Limb (tissue), 2 donors: ENCODE results near the gene TMEM179.
A peak's percentile ranks its signal among the peaks of the same experiment; 100 is the strongest.

ENCODE experiments used
- DNase-seq, 2 donors: peaks; one replicate each; pipeline ENCODE4 v3.0.0-alpha.2; 2016; ENCODE audit errors: extremely low spot score in 2 of 2

Gene TMEM179

DNA sequence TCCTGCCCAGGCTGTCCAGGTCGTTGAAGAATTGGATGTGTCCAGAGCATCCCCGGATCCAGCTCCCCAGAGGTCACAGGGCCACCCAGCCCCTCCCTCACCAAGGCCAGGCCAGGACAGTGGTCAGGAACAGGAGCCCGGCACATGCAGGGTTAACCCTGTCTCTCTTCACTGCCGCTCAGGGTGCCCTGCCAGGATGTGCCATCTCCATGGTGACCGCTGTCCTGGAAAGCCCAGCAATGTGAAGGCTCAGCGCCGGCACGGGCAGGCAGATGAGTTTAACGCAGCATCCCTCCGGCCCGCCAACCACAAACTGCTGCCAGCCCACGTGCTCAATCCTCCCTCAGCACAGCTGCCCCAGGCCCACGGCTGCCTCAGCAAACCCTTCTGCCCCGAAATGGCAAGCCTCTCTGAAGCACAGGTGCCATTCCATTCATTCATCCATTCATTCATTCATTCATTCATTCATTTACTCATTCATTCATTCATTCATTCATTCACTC is 4.4 kb downstream of the TMEM179 start:
- DNase-seq, result peak; percentile 27 to 63

DNA sequence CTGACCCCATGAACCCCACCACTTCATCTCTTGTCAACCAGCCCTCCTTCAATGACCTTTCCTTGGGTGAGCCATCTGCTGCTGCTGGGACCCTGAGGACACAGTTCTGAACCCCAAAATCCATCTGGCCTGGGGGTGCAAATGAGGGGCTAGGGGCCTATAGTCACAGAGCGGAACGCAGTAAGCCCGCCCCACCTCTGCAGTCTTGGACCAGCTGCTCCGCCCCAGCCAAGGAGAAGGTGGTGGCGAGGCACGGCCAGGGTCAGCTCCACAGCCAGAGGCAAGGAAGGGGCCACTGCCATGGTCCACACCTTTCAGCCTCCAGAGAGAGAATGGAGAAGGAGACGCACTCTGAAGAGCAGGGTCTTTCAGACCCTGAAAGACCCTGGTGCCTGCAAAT is 5.1 kb downstream of the TMEM179 start:
- peak in 1 of 2 donors; percentile 16 for DNase-seq

DNA sequence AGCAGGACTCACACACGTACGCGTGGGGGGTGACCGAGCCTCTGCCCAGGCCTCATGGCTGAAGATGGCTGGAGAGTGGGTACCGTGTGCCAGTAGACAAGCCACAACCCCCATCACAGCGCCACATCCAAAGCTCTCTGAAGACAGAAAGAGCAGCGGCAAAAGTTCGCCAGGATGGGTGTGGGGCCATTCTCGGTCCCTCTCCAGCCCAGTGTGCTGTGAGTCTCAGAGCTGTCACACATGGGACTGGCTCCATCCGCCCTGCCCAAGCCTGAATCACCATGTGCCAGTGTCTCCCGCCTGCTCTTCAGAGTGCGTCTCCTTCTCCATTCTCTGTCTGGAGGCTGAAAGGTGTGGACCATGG is 5.7 kb downstream of the TMEM179 start:
- DNase-seq, result peak in 1 of 2 donors; percentile 16

DNA sequence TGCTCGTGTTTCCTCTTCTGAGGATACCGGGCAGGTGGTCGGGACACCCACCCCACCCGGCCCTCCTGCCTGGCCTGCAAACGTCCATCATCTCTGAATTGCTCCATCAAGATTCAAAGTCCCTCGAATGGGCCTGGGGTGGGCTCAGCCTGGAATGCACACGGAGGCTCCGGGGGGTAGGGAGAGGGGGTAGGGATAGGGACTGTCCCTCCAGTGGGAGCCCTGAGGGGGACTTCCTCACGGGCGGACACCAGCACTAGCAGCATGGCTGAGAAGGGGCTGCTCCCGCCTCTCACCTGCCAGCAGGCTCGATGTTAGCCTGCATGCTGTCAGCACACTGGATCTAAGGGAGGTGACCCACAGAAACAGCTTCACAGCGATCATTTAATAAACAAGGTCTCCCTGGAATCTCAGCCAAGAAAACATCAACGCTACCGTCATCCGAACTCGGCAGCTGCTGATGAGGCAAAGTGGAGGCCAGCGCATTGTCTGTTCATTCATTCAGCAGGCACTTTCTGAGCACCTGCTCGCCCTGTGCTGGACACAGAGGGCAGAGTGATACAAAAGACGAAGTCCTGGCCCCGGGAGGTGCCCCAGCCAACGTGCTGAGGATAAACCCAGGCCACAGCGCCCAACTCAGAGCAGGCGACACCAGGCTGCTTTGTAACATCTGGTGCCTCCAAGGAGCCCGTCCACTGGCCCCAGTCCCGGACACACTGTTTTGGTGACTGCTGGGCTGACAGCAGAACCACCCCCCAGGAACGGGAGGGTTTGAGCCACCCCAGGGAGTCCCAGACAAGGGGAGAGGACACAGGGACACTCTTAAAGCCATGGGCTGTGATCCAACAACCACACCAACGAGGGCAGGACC is 6.3 kb downstream of the TMEM179 start:
- peak in 1 of 2 donors; percentile 27 for DNase-seq

- no peak for DNase-seq
Measured at GRCh38 chr14:104597576-104597975, 7.0 kb downstream of the TMEM179 start.

- DNase-seq, result peak in 1 of 2 donors; percentile 17
Measured at GRCh38 chr14:104596927-104597351, 7.6 kb downstream of the TMEM179 start.

DNA sequence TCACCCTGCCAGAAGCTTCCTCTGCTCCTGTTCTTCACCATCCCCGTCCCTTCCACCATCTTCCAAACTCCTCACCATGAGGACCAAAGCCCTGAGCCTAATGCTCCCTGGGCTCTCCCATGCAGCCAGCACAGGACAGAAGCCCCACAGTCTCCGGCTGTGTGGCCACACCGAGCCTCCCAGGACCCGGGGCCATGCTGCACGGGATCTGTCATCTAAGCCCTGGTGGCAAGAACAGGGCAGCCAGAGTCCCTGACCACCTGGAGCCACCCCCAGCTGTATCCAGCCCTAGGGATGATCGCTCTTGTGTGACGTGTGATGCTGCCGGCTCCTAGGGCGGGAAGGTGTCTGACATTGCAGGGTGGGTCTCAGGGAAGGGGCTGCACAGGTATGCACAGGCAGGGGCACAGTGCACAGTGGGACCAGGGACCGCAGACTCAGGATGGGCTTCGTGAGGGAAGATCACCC is 8.1 kb downstream of the TMEM179 start:
- DNase-seq, result peak in 1 of 2 donors; percentile 10

DNA sequence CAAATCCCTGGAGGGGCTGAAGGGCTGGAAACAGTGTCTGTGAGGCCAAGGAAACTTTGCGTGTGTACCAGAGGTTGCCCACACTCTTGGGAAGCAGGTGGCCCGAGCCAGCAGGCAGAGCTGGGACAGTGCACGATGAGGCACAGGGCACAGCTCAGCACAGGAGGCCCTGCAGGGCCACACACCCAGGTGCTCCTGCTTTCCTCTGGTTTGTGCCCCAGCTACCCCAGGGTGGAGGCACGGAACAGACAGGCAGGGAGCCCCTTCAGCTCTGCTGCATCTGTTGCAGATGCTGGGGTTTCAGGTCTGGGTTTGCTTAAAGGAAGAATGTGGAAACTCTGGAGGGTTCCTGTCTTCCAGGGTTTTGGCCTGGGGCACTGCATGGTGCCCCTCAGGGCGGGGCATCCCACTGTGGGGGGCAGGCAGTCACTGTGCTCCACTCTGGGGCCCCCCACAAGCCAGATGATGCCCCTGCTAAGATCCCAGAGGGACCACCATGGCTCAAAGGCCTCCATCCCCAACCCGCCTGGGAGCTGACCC is 8.6 kb downstream of the TMEM179 start:
- no peak for DNase-seq

- DNase-seq, result peak in 1 of 2 donors; percentile 8
Measured at GRCh38 chr14:104595116-104595675, 9.4 kb downstream of the TMEM179 start.

DNA sequence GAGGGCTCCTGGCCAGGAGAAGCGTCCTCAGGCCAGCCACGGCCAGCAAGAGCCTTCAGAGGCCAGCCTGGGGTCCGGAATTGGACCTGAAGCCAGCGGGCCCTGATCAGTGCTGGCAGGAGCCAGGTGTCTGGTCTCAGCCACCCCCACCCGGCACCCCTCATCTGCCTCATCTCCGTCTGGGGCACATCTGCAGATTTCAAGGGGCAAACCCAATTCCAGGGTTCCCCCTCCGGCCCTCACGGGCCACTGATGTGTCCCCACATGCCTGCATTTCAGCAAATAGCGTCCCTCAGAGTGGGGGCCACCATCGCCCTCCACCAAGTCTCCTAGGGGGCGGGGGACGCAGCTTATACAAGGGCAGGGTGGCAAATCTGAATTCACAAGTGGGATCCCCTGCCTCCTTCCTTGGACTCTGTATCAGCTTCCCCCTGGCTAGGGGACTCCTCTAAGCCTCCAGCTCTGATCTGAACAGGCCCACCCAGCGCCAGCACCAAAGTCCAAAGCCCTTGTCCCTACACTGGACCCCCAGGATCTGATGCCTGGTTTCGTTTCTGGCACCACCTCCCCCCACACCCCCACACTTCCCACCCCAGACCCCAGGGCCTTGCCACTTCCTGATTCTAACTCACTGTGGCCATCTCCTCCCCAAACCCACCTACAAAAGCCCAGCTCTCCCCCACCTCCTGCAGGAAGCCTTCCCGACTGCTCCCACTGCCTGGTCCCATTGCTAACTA is 10.1 kb downstream of the TMEM179 start:
- no peak for DNase-seq

DNA sequence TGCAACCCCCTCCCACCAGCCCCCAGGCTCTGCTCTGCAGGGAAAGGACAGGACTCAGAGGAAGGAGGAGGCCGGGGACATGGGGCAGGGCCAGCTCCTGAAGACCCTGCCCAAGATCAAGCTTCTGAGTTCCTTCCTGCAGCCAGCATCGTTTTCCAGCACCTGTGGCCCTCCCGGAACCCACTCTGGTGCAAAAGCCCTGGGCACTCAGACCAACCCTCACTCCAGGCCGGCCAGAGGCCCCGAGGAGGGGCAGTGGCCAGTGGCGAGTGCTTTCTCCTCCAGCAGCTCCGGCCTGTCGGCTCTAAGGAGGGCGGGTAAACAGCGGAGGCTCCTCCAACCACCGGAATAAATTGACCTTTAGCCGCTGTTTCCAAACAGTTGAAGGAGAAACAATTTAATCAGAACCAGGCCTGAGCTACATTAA is 10.8 kb downstream of the TMEM179 start:
- DNase-seq, result no peak

DNA sequence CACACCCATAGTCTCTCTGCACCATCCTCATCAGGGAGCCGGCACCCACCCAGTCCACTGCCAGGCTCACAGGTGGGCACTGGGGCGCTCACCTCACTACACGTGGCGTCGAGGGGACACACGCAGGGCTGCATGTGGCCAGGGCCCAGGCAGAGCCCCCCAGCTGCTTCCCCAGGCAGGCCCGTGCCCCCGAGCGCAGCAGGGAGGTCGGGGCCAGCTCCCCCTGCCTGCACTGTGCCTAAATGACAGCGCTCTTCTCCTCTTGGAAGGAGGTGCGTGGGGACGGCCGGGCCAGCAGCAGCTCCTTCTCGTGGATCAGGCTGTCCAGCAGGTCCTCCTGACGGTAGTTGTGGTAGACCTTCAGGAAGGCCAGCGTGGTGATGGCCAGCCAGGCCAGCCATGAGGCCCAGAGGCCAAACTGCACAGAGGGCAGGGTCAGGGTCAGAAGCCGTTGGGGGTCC is 11.3 kb downstream of the TMEM179 start:
- DNase-seq, result no peak

GRCh38 chr14:104592785-104593184 is 11.8 kb downstream of the TMEM179 start:
- no peak for DNase-seq

GRCh38 chr14:104592292-104592672 is 12.3 kb downstream of the TMEM179 start:
- DNase-seq, result no peak

- no peak for DNase-seq
Measured at GRCh38 chr14:104591506-104592291, 12.9 kb downstream of the TMEM179 start.

- DNase-seq, result no peak
Measured at GRCh38 chr14:104591031-104591430, 13.5 kb downstream of the TMEM179 start.

- DNase-seq, result no peak
Measured at GRCh38 chr14:104590240-104590965, 14.2 kb downstream of the TMEM179 start.

- no peak for DNase-seq
Measured at GRCh38 chr14:104589338-104590195, 15.0 kb downstream of the TMEM179 start.
